HG03520 (cell line): ENCODE results near the gene SVIP.
A peak's percentile ranks its signal among the peaks of the same experiment; 100 is the strongest.

Source experiments
- ATAC-seq: cut with Tn5 transposase; IDR thresholded peaks from one replicate; pipeline ENCODE4 v1.9.1; 2021; ENCODE audit warnings: mild to moderate bottlenecking, moderate library complexity; ENCODE audit not compliant: unreplicated experiment

SVIP gene

DNA sequence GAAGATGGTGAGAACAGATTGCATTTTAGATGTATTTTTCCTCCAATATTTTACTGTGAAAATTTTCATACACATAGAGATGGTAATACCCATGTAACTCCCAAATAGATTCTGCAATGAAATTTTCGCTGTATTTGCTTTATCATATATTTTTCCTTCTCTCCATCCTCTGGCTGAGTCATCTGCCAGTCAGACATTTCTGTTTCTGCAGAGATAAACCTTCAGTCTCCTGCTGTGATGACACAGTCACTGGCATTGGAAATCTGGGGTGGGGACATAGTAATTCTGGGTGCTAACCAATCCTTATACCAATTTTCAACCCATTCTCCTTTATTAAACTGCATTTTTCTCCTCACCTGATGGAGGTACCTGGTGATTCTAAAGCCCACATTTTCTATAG is 33.7 kb downstream of the SVIP start:
- no peak for ATAC-seq

DNA sequence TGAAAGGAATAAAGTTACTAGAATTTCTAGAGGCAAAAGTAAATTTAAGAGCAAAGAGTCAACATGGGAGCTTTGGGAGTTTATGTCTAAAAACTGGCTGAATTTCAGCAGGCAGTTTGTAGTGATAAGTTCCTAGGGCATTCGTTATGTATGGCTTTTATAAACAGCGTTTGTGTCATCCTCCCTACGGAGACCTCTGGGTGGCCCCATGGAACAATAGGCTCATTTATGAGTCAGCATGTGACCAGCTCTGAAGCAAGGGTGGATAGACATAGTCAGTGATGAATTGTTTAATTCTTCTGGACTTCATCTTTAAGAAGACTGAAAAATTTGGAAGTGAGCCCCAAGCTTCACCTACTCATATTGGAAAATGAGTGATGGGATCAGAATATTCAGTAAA is 37.1 kb downstream of the SVIP start:
- ATAC-seq: peak; percentile 56

DNA sequence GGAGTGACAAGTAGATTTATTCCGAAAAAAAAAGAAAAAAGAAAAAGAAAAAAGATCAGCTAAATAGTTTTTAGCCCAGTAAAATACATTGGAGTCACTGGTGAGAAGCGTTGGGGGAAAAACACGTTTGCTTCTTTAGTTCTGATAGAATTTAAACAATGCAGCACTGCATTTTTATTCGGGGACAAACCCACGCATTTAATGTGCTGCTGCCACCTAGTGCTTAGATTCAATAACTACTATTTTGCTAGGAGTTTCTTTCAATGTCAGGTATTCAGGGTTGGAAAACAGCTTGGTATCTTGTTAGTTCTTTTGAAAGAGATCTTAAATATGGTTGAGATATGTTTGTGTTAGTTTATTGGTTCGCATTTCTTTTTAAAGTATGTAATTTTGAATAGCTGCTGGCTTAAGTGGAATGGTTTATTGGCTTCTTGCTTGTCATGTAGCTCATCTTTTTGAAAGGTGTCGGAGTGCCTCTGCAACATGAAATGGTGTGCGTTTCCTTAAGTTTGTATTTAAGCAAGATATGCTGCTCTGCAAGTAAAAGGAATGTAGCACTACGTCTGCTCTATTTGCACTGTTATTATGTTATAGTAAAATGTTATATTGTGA is 41.9 kb downstream of the SVIP start:
- ATAC-seq: no peak

- ATAC-seq: no peak
Measured at GRCh38 chr11:22787055-22787454, 42.5 kb downstream of the SVIP start.

- ATAC-seq: peak; percentile 92
Measured at GRCh38 chr11:22786475-22786874, 43.1 kb downstream of the SVIP start.

DNA sequence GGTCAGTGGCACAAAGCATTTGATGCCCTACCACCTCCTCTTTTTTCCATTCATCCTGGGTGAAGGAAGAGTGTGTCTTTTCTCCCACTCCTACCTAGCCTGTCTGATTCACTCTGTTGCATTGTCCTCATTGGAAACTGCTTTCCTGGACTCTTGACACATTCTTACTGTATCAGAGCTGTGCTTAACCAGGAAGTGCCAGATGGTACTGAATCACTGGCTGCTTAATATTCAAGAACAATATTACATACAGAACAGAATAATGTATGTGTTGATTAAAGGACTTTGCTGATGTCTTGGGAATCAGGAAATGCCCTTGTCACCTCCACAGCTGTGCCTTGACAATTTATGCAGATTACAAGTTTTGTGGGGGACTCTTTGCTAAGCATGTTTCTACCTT is 44.4 kb downstream of the SVIP start:
- ATAC-seq: no peak

GRCh38 chr11:22780952-22781593 is 48.5 kb downstream of the SVIP start:
- ATAC-seq: peak; percentile 90

- ATAC-seq: no peak
Measured at GRCh38 chr11:22779850-22780249, 49.8 kb downstream of the SVIP start.

DNA sequence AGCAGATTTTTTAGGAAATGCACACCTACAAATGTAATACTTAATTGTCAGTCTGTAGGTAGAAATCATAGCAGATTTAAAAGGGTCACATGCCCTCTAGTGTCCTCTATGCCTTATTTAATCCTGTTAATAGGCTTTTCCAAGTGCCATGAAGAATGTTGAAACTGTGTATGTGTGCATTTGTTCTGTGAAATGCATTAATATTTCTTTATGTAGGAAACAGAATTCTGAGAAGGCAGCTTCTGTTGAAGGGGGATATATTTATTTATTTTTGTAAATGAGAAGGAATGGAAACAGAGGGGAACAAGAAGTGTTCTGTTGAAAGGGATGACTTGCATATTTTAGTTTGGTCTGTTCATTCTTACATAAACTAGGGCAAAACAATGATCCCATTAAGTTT is 51.0 kb downstream of the SVIP start:
- ATAC-seq: no peak

- ATAC-seq: no peak
Measured at GRCh38 chr11:22775248-22775647, 54.4 kb downstream of the SVIP start.

GRCh38 chr11:22774716-22775115 is 54.9 kb downstream of the SVIP start:
- ATAC-seq: peak; percentile 71

DNA sequence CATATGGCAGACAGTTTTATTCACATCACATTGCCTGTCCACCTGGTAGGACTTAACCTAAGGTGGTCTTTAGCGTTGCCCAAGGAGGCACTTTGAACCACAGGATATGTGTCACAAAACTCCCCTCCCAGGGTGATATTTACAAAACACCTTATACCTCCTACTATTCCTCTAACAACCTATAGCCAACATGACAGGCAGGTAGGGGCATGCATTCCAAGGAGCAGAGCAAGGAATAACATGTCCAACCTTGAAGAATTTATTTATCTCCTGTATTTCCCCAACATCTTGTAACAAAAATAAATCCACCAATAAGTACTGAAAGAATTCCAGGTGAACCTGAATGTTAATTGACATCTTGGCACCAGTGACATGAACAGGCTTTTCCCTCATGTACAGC is 60.5 kb downstream of the SVIP start:
- ATAC-seq: no peak
